Fibroblast of the aortic adventitia (primary cell): ENCODE data around the gene GABBR1. TPM values are rescaled to one million over a fixed set of nuclear protein-coding genes. Genes with fewer than 3 reads are reported as not detected.

Source experiments
- DNase-seq: peaks from one replicate; pipeline ENCODE4 v3.0.0-alpha.2; 2010; ENCODE audit warnings: low read depth
- H3K4me3 ChIP-seq: 2 replicates; pipeline ENCODE4 v1.5.1; 2011; ENCODE audit warnings: low read depth, mild to moderate bottlenecking, control low read depth, low read length, moderate library complexity
- CTCF ChIP-seq: IDR thresholded peaks from 2 replicates; pipeline ENCODE4 v1.5.1; 2011; ENCODE audit warnings: mild to moderate bottlenecking, low read length, control low read depth, inconsistent platforms; ENCODE audit not compliant: insufficient read depth
- total RNA-seq: library from RNA; depleted of rRNA; stranded (reverse); fragments of >200 nt; gene quantifications from 2 replicates; pipeline ENCODE4 v1.2.3, GENCODE V29; 2012; ENCODE audit warnings: low replicate concordance

The GABBR1 gene
- total RNA-seq, 1 donor = 11.7 TPM

GRCh38 chr6:29576056-29576455 lies 56.9 kb downstream of the GABBR1 start:
- no peak overlapping the region for H3K4me3 ChIP-seq
- TF ChIP-seq CTCF = no peak
- DNase-seq = no peak

GRCh38 chr6:29567991-29568390 lies 65.0 kb downstream of the GABBR1 start:
- DNase-seq = no peak
- H3K4me3 ChIP-seq = no peak overlapping the region
- TF ChIP-seq CTCF = no peak

GRCh38 chr6:29567541-29567940 lies 65.4 kb downstream of the GABBR1 start:
- TF ChIP-seq CTCF = no peak
- no peak for DNase-seq
- no peak overlapping the region for H3K4me3 ChIP-seq

GRCh38 chr6:29566856-29567255 lies 66.1 kb downstream of the GABBR1 start:
- no peak for DNase-seq

GRCh38 chr6:29564875-29565274 lies 68.1 kb downstream of the GABBR1 start:
- no peak for TF ChIP-seq CTCF
- DNase-seq = no peak
- H3K4me3 ChIP-seq = no peak overlapping the region

More at GRCh38 chr6:29566856-29567255, 66.1 kb downstream of the GABBR1 start:
- no peak for TF ChIP-seq CTCF
- no peak overlapping the region for H3K4me3 ChIP-seq

GRCh38 chr6:29563435-29563965 lies 69.5 kb downstream of the GABBR1 start:
- DNase-seq = no peak
- TF ChIP-seq CTCF = no peak
- H3K4me3 ChIP-seq = no peak overlapping the region

GRCh38 chr6:29561606-29562181 lies 71.3 kb downstream of the GABBR1 start:
- no peak overlapping the region for H3K4me3 ChIP-seq
- TF ChIP-seq CTCF = no peak
- DNase-seq = no peak
